HCT116 (cell line): ENCODE data around the gene WDSUB1. TPM values are rescaled to one million over a fixed set of nuclear protein-coding genes. Genes with fewer than 3 reads are reported as not detected.

ENCODE experiments used
- ATAC-seq: fragments of 200-7000 bp; cut with Tn5 transposase; 2 replicates; pipeline ENCODE4 v1.9.1; 2020; ENCODE audit warnings: mild to moderate bottlenecking, moderate library complexity
- BruUV-seq: library from RNA; stranded (reverse); fragments of 400-500 nt; replicated peaks from 2 replicates; lab custom pipeline; 2021; lab: Mats Ljungman, UMichigan
- CTCF ChIA-PET: fragments of 300-600 bp; sonication (Branson Sonifier 250); formaldehyde crosslinking; loops from one replicate; lab custom pipeline; 2021; ENCODE audit warnings: antibody characterized with exemption; lab: Charles Lee
- POLR2A ChIA-PET: fragments of 300-600, 350-600 bp; sonication (Branson Sonifier 250); formaldehyde crosslinking; loops from one replicate; lab custom pipeline; 2021; ENCODE audit warnings: antibody characterized with exemption; lab: Charles Lee
- RAD21 ChIA-PET, 2 experiments: fragments of 300-600 bp; sonication (Branson Sonifier 250); formaldehyde crosslinking; loops; one replicate each; lab custom pipeline; 2023; ENCODE audit warnings: low total read pairs in 2 of 2; ENCODE audit not compliant: uncharacterized antibody in 2 of 2, unreplicated experiment in 2 of 2, low non-redundant PET in 1 of 2; lab: Charles Lee
- DNase-seq: peaks from one replicate; pipeline ENCODE4 v3.0.0-alpha.2; 2010; ENCODE audit warnings: low read depth, low spot score
- H2AFZ ChIP-seq: fragments of 200-600 bp; shearing (Covaris generic), sonication (generic); 2 replicates; pipeline ENCODE4 v1.6.1; 2017; ENCODE audit warnings: low read depth, mixed run types, mixed read lengths, antibody characterized with exemption, low read length; ENCODE audit not compliant: poor library complexity, severe bottlenecking
- H3K27ac ChIP-seq: 2 replicates; pipeline ENCODE4 v1.5.1; 2012; ENCODE audit warnings: low read depth, low read length
- H3K27me3 ChIP-seq: fragments of 200-600 bp; sonication (generic); 2 replicates; pipeline ENCODE4 v1.6.1; 2016; ENCODE audit warnings: mixed run types, low read length, mixed read lengths; ENCODE audit not compliant: insufficient read depth
- H3K36me3 ChIP-seq, 2 experiments: fragments of 200-500 bp in 1 of 2; fragments of 200-600 bp in 1 of 2; sonication (Bioruptor generic) in 1 of 2; sonication (generic) in 1 of 2; 2 replicates each; pipeline versions ENCODE4 v1.5.1 to v1.6.1; 2014 to 2016; ENCODE audit warnings: low read length in 2 of 2, inconsistent platforms in 1 of 2, mixed read lengths in 1 of 2, mixed run types in 1 of 2; ENCODE audit not compliant: insufficient read depth in 2 of 2, control insufficient read depth in 1 of 2
- H3K4me1 ChIP-seq, 2 experiments: fragments of 200-600 bp in 1 of 2; sonication (generic) in 1 of 2; 2 replicates each; pipeline versions ENCODE4 v1.5.1 to v1.6.1; 2012 to 2017; ENCODE audit warnings: low read length in 2 of 2, inconsistent platforms in 1 of 2, mild to moderate bottlenecking in 1 of 2, mixed read lengths in 1 of 2, mixed run types in 1 of 2, moderate library complexity in 1 of 2; ENCODE audit not compliant: insufficient read depth in 2 of 2, control insufficient read depth in 1 of 2
- H3K4me2 ChIP-seq: fragments of 200-600 bp; sonication (generic); 2 replicates; pipeline ENCODE4 v1.6.1; 2017; ENCODE audit warnings: mixed run types, low read length, mixed read lengths
- H3K4me3 ChIP-seq, 2 experiments: fragments of 200-600 bp in 1 of 2; sonication (generic) in 1 of 2; replicated peaks in 1 of 2; 2 replicates each; pipeline ENCODE4 v1.5.1; 2011 to 2016; ENCODE audit warnings: low read length in 2 of 2, control low read depth in 1 of 2, low read depth in 1 of 2, mild to moderate bottlenecking in 1 of 2, mixed read lengths in 1 of 2, mixed run types in 1 of 2
- H3K79me2 ChIP-seq: fragments of 200-600 bp; sonication (generic); 2 replicates; pipeline ENCODE4 v1.6.1; 2017; ENCODE audit warnings: mild to moderate bottlenecking, mixed run types, low read length, moderate library complexity, mixed read lengths; ENCODE audit not compliant: insufficient read depth
- H3K9ac ChIP-seq: fragments of 200-600 bp; sonication (generic); 2 replicates; pipeline ENCODE4 v1.6.1; 2016; ENCODE audit warnings: low read length, mixed read lengths
- H3K9me2 ChIP-seq: fragments of 200-600 bp; sonication (generic), shearing (Covaris generic); 2 replicates; pipeline ENCODE4 v1.6.1; 2017; ENCODE audit warnings: mixed run types, mild to moderate bottlenecking, moderate library complexity; ENCODE audit not compliant: insufficient read depth
- H3K9me3 ChIP-seq, 2 experiments: fragments of 200-500 bp in 1 of 2; fragments of 200-600 bp in 1 of 2; sonication (Bioruptor generic) in 1 of 2; sonication (generic) in 1 of 2; 2 replicates each; pipeline ENCODE4 v1.6.1; 2014 to 2017; ENCODE audit warnings: low read length in 2 of 2, mixed read lengths in 2 of 2, inconsistent platforms in 1 of 2, low read depth in 1 of 2, mild to moderate bottlenecking in 1 of 2, mixed run types in 1 of 2, moderate library complexity in 1 of 2; ENCODE audit not compliant: control insufficient read depth in 1 of 2, insufficient read depth in 1 of 2
- H4K20me1 ChIP-seq: fragments of 200-600 bp; sonication (generic), shearing (Covaris generic); 2 replicates; pipeline ENCODE4 v1.6.1; 2017; ENCODE audit warnings: mixed run types, mild to moderate bottlenecking, moderate library complexity; ENCODE audit not compliant: insufficient read depth
- CTCF ChIP-seq, 3 experiments: fragments of 200-600 bp in 1 of 3; sonication (generic) in 1 of 3; IDR thresholded peaks in 2 of 3; conservative IDR thresholded peaks in 1 of 3; 2 replicates each; pipeline ENCODE4 v1.5.1; 2012 to 2017; ENCODE audit warnings: low read depth in 2 of 3, low read length in 2 of 3, antibody characterized with exemption in 1 of 3, borderline replicate concordance in 1 of 3, control low read depth in 1 of 3, mild to moderate bottlenecking in 1 of 3, mixed read lengths in 1 of 3, mixed run types in 1 of 3, moderate library complexity in 1 of 3; ENCODE audit not compliant: insufficient read depth in 1 of 3
- EGR1 ChIP-seq: IDR thresholded peaks from 2 replicates; pipeline ENCODE4 v1.6.1; 2012; ENCODE audit warnings: low read depth
- ELF1 ChIP-seq: IDR thresholded peaks from 2 replicates; pipeline ENCODE4 v1.6.1; 2012; ENCODE audit warnings: low read depth, borderline replicate concordance
- JUND ChIP-seq: IDR thresholded peaks from 2 replicates; pipeline ENCODE4 v1.6.1; 2012
- MAX ChIP-seq: IDR thresholded peaks from 2 replicates; pipeline ENCODE4 v1.6.1; 2012
- POLR2A ChIP-seq: IDR thresholded peaks from 2 replicates; pipeline ENCODE4 v1.7.0; 2011; ENCODE audit warnings: borderline replicate concordance; ENCODE audit not compliant: insufficient read depth, insufficient read length; ENCODE audit errors: extremely low read depth
- RAD21 ChIP-seq: IDR thresholded peaks from 2 replicates; pipeline ENCODE4 v1.6.1; 2012; ENCODE audit warnings: low read depth, mild to moderate bottlenecking
- SIN3A ChIP-seq: IDR thresholded peaks from 2 replicates; pipeline ENCODE4 v1.6.1; 2012; ENCODE audit warnings: low read depth
- SRF ChIP-seq: IDR thresholded peaks from 2 replicates; pipeline ENCODE4 v1.6.1; 2012; ENCODE audit warnings: low read depth
- TCF7L2 ChIP-seq: IDR thresholded peaks from 2 replicates; pipeline ENCODE4 v1.7.0; 2011; ENCODE audit warnings: borderline replicate concordance, inconsistent platforms; ENCODE audit not compliant: insufficient read depth, insufficient read length; ENCODE audit errors: extremely low read depth
- YY1 ChIP-seq: IDR thresholded peaks from 2 replicates; pipeline ENCODE4 v1.6.1; 2011; ENCODE audit warnings: low read length, low read depth, moderate library complexity, mild to moderate bottlenecking; ENCODE audit not compliant: insufficient replicate concordance; ENCODE audit errors: extremely low read depth
- ZFX ChIP-seq: fragments of 450-650 bp; IDR thresholded peaks from 2 replicates; pipeline ENCODE4 v1.6.1; 2017
- intact Hi-C: fragments of 100-400 bp; cut with micrococcal nuclease; formaldehyde crosslinking; loops from 2 replicates; pipeline ENCODE4 v1.10.0; 2022
- total RNA-seq: library from RNA; stranded (reverse); gene quantifications from one replicate; pipeline ENCODE4 v1.2.1, GENCODE V29; 2021; ENCODE audit not compliant: unreplicated experiment

The WDSUB1 gene
- total RNA-seq, 1 experiment from 2014 or later = 8.8 TPM

- no peak overlapping the region for H3K9ac ChIP-seq
- H3K27me3 ChIP-seq = no peaks in the 10 kb centered on the region
- TF ChIP-seq POLR2A (no peak), SIN3A (no peak), SRF (no peak), ELF1 (no peak), RAD21 (no peak), EGR1 (no peak), JUND (no peak), ZFX (no peak), TCF7L2 (no peak)
- TF ChIP-seq, all 23 proteins: peak for 0
- ATAC-seq = no peak; the same call in 1 of the 2 replicates
- no peaks in the 10 kb centered on the region for H4K20me1 ChIP-seq
- H3K4me2 ChIP-seq = no peak overlapping the region
- H3K4me1 ChIP-seq = no peaks in the 10 kb centered on the region
- no peaks in the 10 kb centered on the region for H3K9me2 ChIP-seq
- no peak for DNase-seq
- no peaks in the 10 kb centered on the region for H3K79me2 ChIP-seq
- no peak overlapping the region for H3K27ac ChIP-seq
- H2AFZ ChIP-seq = no peak overlapping the region
- no peak overlapping the region for H3K4me3 ChIP-seq
- peaks cover 0 to 2% of the 10 kb centered on the region in 2 experiments; a peak in 1 of 4 replicates for H3K36me3 ChIP-seq
- intact Hi-C loops = no loop called here
- RAD21 ChIA-PET = no interaction called here
- POLR2A ChIA-PET = no interaction called here
- CTCF ChIA-PET = no interaction called here
- BruUV-seq = no TSS peak
- H3K9me3 ChIP-seq = no peaks in the 10 kb centered on the region
These were observed 72.1 kb downstream of the WDSUB1 start for GRCh38 chr2:159214325-159214865.

- Histone ChIP-seq H3K9me2 (no peaks in the 10 kb centered on the region), H3K36me3 (no peaks in the 10 kb centered on the region)
- ATAC-seq = no peak
- DNase-seq = no peak
- no TSS peak for BruUV-seq
- TF ChIP-seq CTCF (IDR thresholded peaks at IDR 0.05 in 2 of 3, conservative IDR thresholded peaks at IDR 0.05 in 1 of 3; ENCODE audit: borderline replicate concordance in 1 of 3, insufficient read depth in 1 of 3, low read depth in 2 of 3, low read length in 2 of 3) = no peak
- TF ChIP-seq EGR1 = no peak
- TF ChIP-seq YY1 = no peak
- no peak for TF ChIP-seq ZFX
- TF ChIP-seq MAX = no peak
- TF ChIP-seq, all 23 proteins: peak for 0
- H3K4me3 ChIP-seq = no peak overlapping the region
- H2AFZ ChIP-seq = no peak overlapping the region
- H3K27me3 ChIP-seq = no peaks in the 10 kb centered on the region
- no peaks in the 10 kb centered on the region for H3K79me2 ChIP-seq
- no peaks in the 10 kb centered on the region for H3K4me1 ChIP-seq
- H3K4me2 ChIP-seq = no peak overlapping the region
- H4K20me1 ChIP-seq = no peaks in the 10 kb centered on the region
- ChIA-PET CTCF (no interaction called here), RAD21 (no interaction called here), POLR2A (no interaction called here)
- no peak overlapping the region for H3K9ac ChIP-seq
- intact Hi-C loops = no loop called here
- no peak overlapping the region for H3K27ac ChIP-seq
- no peaks in the 10 kb centered on the region for H3K9me3 ChIP-seq
These were observed 73.2 kb downstream of the WDSUB1 start for GRCh38 chr2:159213296-159213695.
